GM18861 (cell line): ENCODE data around the gene UBXN4.
"Not testable (repeated sequence)": the region's sequence is repeated elsewhere in the genome, so short reads cannot be mapped to it uniquely, and the experiment has no call there.

ENCODE experiments used
- ATAC-seq: cut with Tn5 transposase; IDR thresholded peaks from one replicate; pipeline ENCODE4 v1.9.1; 2021; ENCODE audit not compliant: unreplicated experiment

The UBXN4 gene

GRCh38 chr2:135741395-135742324 lies at the start of gene UBXN4:
UBXN4 (plus strand) TSS chr2:135741855; CDS start chr2:135741930, 75 bp downstream.
- ATAC-seq, result peak; percentile 80

DNA sequence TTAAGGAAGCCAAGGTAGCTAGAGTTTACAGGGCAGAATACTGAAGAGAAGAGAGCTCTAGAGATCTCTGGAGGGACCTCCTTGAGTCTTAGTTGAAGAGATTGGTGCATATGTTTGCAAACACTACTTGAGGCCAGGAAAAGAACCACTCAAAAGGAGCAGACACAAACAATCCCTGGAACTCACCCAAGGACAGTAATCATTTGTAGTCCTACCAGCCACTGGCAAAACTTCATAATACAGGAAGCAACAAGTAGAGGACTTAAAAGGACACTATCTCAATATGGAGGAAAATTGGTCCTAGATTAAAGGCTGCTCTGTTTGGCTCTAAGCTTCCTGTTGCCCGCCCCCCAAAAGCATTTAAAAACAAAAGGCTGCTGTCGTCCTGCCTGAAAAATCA lies 46.9 kb upstream of the UBXN4 start:
- ATAC-seq, result no peak

GRCh38 chr2:135698838-135699237 lies 42.8 kb upstream of the UBXN4 start:
- no peak for ATAC-seq

DNA sequence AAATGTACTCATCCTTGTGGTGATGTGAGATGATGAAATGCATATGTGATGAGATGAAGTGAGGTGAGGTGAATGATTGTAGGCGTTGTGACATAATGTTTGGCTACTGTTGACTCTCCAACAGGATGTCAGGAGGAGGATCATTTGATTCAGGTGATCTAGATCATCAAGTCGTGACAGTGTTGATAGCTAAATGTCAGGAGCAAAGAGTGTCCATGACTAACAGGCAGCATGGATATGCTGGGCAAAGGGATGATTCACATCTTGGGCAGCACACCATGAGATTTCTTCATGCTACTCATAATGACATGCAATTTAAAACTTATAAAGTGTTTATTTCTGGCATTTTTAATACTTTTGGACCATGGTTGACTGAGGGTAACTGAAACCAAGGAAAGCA lies 40.2 kb upstream of the UBXN4 start:
- ATAC-seq, result no peak

DNA sequence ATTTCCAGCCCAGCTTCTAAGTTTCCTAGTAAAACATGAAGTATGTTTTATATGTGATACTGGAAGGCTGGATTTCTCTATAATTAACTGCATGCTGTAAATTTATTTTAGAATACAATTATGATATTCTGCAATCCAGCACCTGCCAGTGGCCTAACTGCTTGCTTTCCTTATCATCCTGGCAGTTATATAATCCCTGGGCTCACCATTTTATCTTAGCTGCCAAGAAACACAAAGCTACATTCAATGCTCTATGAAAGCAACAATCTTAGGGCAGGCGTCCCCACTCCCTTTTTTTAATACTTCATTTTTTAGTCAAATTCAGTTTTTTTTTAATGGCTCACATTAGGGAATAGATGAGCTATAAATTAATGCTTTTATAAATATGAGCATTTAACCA lies 38.4 kb upstream of the UBXN4 start:
- ATAC-seq, result no peak

GRCh38 chr2:135704075-135704474 lies 37.6 kb upstream of the UBXN4 start:
- not testable (repeated sequence) for ATAC-seq

DNA sequence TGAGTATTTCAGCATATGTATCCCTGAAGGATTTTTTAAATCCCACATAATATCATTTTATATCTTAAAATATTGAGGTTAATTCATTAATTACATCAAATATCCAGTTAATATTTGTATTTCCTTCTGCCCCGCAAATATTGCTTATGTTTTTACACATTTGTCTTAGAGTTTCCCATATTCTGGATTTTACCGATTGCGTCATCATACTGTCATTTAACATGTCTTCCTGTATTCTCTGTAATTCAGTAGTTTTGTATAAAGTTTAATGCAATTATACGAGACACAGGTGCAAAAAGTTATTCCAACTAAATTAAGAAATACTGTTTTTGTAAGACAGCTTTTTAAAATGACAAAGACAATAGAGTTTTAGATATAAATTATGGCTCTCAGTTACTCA lies 33.5 kb upstream of the UBXN4 start:
- no peak for ATAC-seq

- peak; percentile 66 for ATAC-seq
These were observed 31.7 kb upstream of the UBXN4 start for GRCh38 chr2:135709992-135710391.

- not testable (repeated sequence) for ATAC-seq
These were observed 26.6 kb upstream of the UBXN4 start for GRCh38 chr2:135715086-135715485.

DNA sequence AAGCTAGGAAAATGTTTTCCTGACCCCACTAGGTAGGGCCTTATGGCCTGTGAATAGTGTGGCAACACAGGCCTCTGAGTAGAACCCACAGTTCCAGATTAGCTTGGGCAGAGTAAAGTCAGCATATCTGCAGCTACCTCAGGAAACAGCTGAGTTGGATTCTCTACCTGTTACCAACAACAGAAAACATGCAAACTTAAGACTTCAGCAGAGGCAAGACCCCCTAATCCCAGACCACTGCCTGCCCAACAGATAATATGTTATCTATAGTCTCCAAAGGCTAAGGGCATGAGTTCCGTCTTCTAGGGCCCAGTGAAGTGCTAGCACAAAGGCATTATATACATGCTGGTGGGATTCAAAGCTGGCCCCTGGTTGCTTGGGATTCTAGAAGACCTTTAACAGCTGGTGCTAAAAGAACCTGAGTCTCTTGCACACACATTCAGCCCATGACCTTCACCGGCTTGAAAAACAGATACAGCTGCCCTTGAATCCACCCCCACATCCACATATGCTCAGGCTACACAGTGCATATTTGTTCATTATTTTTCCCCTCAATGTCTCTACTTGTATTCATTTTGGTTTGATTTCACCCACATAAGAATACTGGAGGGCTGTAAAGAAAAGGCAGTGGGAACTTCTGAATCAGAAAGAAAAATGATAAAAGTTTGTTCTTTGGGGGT lies 13.5 kb upstream of the UBXN4 start:
- no peak for ATAC-seq

DNA sequence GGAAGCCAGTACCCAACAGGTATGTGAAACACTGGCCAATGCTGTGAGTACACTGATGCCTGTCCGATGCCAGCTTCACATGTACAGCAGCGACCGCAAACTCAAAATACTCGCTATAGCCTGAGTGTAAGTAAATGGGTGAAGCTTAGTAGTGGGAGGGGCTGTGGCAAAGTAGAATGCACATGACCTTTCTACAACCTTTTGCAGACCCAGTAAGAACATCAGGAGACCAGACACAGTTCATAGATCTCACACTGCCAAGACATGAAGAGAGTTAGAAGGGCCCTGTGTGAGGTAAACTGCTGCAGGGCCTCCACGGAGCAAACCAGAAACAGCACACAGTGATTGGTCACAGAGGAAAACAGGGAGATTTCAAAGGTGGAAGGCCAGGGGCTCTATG lies 9.1 kb upstream of the UBXN4 start:
- no peak for ATAC-seq

GRCh38 chr2:135733045-135733444 lies 8.6 kb upstream of the UBXN4 start:
- ATAC-seq, result no peak

DNA sequence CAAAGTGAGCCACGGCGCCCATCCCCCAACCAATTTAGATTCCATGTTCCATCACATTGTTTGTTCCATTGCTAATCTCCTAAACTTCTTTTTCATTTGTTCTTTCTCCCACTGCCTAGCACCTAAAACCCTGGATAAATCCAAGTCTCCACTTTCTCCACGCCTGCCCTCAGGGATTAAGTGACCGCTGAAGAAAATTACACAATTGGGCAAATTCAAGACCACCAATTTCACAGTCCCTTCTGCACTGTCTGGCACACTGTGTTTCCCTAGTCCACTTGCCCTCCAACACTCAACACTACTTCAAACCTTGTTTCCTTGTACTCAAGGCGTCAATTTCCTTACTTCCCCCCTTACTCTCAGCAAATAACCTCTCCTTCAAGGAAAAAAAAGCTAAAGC lies 5.1 kb upstream of the UBXN4 start:
- no peak for ATAC-seq

GRCh38 chr2:135740206-135740605 lies 1.4 kb upstream of the UBXN4 start:
- ATAC-seq, result no peak

DNA sequence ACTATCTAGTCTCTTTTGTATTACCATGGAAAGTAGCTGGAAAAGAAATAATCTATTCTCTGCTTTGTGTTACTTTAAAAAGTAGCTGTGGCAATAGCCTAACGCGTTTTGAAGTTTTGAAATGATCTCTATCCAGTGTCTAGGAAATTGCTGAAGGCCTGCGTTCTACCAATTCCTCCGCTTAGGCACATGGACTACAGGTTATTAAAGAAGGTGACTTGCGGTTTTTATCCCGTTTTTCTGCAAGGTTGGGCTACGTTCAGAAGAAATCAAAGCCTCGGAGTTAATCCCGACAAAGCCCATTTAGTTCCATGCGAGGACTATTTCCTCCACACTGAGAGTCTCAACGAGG lies 636 bp upstream of the UBXN4 start:
- no peak for ATAC-seq

- ATAC-seq, result peak; percentile 6
These were observed 686 bp downstream of the UBXN4 start for GRCh38 chr2:135742325-135742757.

- ATAC-seq, result no peak
These were observed 2.2 kb downstream of the UBXN4 start for GRCh38 chr2:135743860-135744259.

DNA sequence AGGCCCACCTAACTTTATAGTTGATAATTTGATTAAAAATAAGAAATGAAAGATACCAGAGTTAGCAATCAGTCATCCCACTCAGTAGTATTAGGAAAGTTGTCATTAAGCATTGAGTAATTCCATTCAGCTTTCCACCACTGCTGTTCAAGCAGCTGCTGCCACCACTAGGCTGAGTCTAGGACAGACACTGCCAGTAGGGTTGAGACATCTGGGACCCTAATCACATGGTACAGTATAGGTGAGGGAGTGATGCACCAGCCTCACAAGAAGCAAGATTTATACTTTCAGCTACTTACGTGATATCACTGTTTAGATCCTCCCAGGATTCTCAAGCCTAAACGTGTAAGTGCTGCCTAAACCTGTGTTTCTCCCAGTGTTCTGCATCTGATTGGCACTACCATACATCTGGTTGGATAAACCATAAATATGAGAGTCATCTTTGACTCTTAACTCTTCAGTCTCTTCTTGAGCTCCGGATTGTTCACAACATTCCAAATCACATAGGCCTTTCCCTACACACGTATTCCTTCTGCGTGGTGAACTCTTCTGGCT lies 3.2 kb downstream of the UBXN4 start:
- ATAC-seq, result peak; percentile 31

DNA sequence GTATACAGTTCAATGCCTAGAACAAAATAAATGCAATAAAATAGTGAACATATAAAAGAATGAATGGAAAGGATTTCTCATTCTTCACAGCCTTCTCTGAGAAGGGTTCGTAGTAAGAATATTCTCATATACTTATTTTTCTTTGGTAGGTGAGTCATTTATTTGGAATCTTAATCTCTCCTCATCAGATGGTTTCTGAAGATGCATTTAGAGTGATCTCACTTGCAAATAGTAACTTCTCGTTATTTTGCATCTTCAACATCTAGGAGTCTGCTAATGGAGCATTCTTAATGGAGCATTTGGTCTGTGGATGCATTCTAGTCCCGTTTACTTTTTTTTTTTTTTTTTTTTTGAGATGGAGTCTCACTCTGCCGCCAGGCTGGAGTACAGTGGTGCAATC lies 3.9 kb downstream of the UBXN4 start:
- ATAC-seq, result no peak

DNA sequence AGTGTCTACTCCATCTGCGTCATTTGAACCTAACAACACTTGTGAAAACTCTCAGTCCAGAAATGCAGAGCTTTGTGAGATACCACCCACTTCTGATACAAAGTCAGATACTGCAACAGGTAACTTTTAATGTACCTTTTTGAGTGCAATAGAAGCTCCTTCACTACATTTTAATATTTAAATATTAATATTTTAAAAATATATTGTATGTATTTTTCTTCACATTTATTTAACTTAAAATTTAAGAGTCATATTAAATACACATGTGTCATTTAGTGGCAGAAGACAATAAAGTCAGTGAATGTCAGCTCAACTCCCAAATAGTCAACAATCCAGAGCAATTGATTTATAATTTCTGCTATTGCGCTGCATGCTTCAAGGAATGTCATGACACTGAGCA lies 13.9 kb downstream of the UBXN4 start:
- ATAC-seq, result no peak

GRCh38 chr2:135756692-135757091 lies 15.0 kb downstream of the UBXN4 start:
- ATAC-seq, result no peak

GRCh38 chr2:135762022-135762421 lies 20.4 kb downstream of the UBXN4 start:
- no peak for ATAC-seq
